HEK293 (cell line): ENCODE data around the gene PRPF8.
A peak's percentile ranks its signal among the peaks of the same experiment; 100 is the strongest.

Source experiments
- BCL11B ChIP-seq: fragments of 450-650 bp; formaldehyde crosslinking; IDR thresholded peaks from 2 replicates; pipeline ENCODE4 v1.5.1; 2016; ENCODE audit warnings: low read depth, missing biosample characterization, missing genetic modification characterization
- CTCF ChIP-seq: fragments of 450-650 bp; formaldehyde crosslinking; IDR thresholded peaks from 2 replicates; pipeline ENCODE4 v1.5.1; 2016; ENCODE audit warnings: missing biosample characterization, missing genetic modification characterization
- GLIS2 ChIP-seq: fragments of 450-650 bp; formaldehyde crosslinking; IDR thresholded peaks from 2 replicates; pipeline ENCODE4 v1.5.1; 2016; ENCODE audit warnings: missing biosample characterization, missing genetic modification characterization
- HOXA7 ChIP-seq: sonication (generic); formaldehyde crosslinking; IDR thresholded peaks from 2 replicates; pipeline ENCODE4 v1.8.1; 2022; ENCODE audit warnings: missing genetic modification reagents, borderline replicate concordance
- MYNN ChIP-seq: fragments of 450-650 bp; formaldehyde crosslinking; IDR thresholded peaks from 2 replicates; pipeline ENCODE4 v1.5.1; 2016; ENCODE audit warnings: missing biosample characterization, missing genetic modification characterization, borderline replicate concordance
- PBX3 ChIP-seq: sonication (generic); formaldehyde crosslinking; IDR thresholded peaks from 2 replicates; pipeline ENCODE4 v1.8.1; 2022; ENCODE audit warnings: mild to moderate bottlenecking, moderate library complexity, missing genetic modification reagents
- SCRT2 ChIP-seq: fragments of 450-650 bp; formaldehyde crosslinking; IDR thresholded peaks from 2 replicates; pipeline ENCODE4 v1.5.1; 2016; ENCODE audit warnings: missing biosample characterization, missing genetic modification characterization
- SP7 ChIP-seq: fragments of 450-650 bp; formaldehyde crosslinking; IDR thresholded peaks from 2 replicates; pipeline ENCODE4 v1.5.1; 2016; ENCODE audit warnings: missing biosample characterization, missing genetic modification characterization
- ZBTB10 ChIP-seq: fragments of 450-650 bp; formaldehyde crosslinking; IDR thresholded peaks from 2 replicates; pipeline ENCODE4 v1.5.1; 2016; ENCODE audit warnings: missing biosample characterization, missing genetic modification characterization
- ZBTB49 ChIP-seq: fragments of 450-650 bp; formaldehyde crosslinking; IDR thresholded peaks from 2 replicates; pipeline ENCODE4 v1.5.1; 2016; ENCODE audit warnings: missing biosample characterization, missing genetic modification characterization, low read depth
- ZNF148 ChIP-seq: fragments of 450-650 bp; formaldehyde crosslinking; IDR thresholded peaks from 2 replicates; pipeline ENCODE4 v1.5.0; 2017; ENCODE audit warnings: missing biosample characterization, missing genetic modification characterization, borderline replicate concordance
- ZNF24 ChIP-seq: fragments of 450-650 bp; formaldehyde crosslinking; IDR thresholded peaks from 2 replicates; pipeline ENCODE4 v1.5.1; 2016; ENCODE audit warnings: missing biosample characterization, missing genetic modification characterization
- ZNF26 ChIP-seq: fragments of 450-650 bp; formaldehyde crosslinking; IDR thresholded peaks from 2 replicates; pipeline ENCODE4 v1.5.1; 2016; ENCODE audit warnings: missing biosample characterization, missing genetic modification characterization
- ZNF335 ChIP-seq: fragments of 450-650 bp; formaldehyde crosslinking; conservative IDR thresholded peaks from 2 replicates; pipeline ENCODE4 v1.5.1; 2016; ENCODE audit warnings: missing biosample characterization, missing genetic modification characterization
- ZNF398 ChIP-seq: fragments of 450-650 bp; formaldehyde crosslinking; IDR thresholded peaks from 2 replicates; pipeline ENCODE4 v1.5.1; 2017; ENCODE audit warnings: missing biosample characterization, missing genetic modification characterization
- ZNF416 ChIP-seq: fragments of 450-650 bp; formaldehyde crosslinking; IDR thresholded peaks from 2 replicates; pipeline ENCODE4 v1.5.1; 2016; ENCODE audit warnings: missing biosample characterization, missing genetic modification characterization
- ZNF449 ChIP-seq: fragments of 450-650 bp; formaldehyde crosslinking; IDR thresholded peaks from 2 replicates; pipeline ENCODE4 v1.5.1; 2017; ENCODE audit warnings: missing biosample characterization, mild to moderate bottlenecking, missing genetic modification characterization, moderate library complexity
- ZNF48 ChIP-seq: fragments of 450-650 bp; formaldehyde crosslinking; IDR thresholded peaks from 2 replicates; pipeline ENCODE4 v1.5.1; 2016; ENCODE audit warnings: missing biosample characterization, missing genetic modification characterization
- ZNF776 ChIP-seq: fragments of 450-650 bp; formaldehyde crosslinking; IDR thresholded peaks from 2 replicates; pipeline ENCODE4 v1.5.0; 2017; ENCODE audit warnings: missing biosample characterization, missing genetic modification characterization, borderline replicate concordance
- ZNF791 ChIP-seq: fragments of 450-650 bp; formaldehyde crosslinking; IDR thresholded peaks from 2 replicates; pipeline ENCODE4 v1.5.1; 2016; ENCODE audit warnings: missing biosample characterization, missing genetic modification characterization
- ZNF830 ChIP-seq: fragments of 450-650 bp; IDR thresholded peaks from 2 replicates; pipeline ENCODE4 v1.5.0; 2018; ENCODE audit warnings: missing biosample characterization, missing genetic modification characterization, low read depth, mild to moderate bottlenecking, moderate library complexity
- ZSCAN5A ChIP-seq: fragments of 450-650 bp; formaldehyde crosslinking; IDR thresholded peaks from 2 replicates; pipeline ENCODE4 v1.5.1; 2016; ENCODE audit warnings: missing biosample characterization, missing genetic modification characterization

The PRPF8 gene

GRCh38 chr17:1617620-1618174 is 67.0 kb downstream of the PRPF8 start (continued):
- no peak for TF ChIP-seq ZNF148 (tag by site-specific recombination)
- TF ChIP-seq MYNN: no peak; the same call in 1 of the 2 replicates
- TF ChIP-seq ZNF335 (tag by site-specific recombination): no peak
- TF ChIP-seq ZNF830 (tag by site-specific recombination): no peak
- TF ChIP-seq HOXA7 (CRISPR knock-in tag): no peak
- TF ChIP-seq ZNF398 (tag by site-specific recombination): no peak
- TF ChIP-seq BCL11B (tag by site-specific recombination): no peak
- TF ChIP-seq ZNF776: no peak
- TF ChIP-seq ZNF24 (tag by site-specific recombination): no peak
- no peak for TF ChIP-seq ZSCAN5A (tag by site-specific recombination)
- TF ChIP-seq ZNF48: no peak
- no peak for TF ChIP-seq ZBTB10 (tag by site-specific recombination)
- TF ChIP-seq GLIS2: no peak; the same call in 1 of the 2 replicates
- TF ChIP-seq ZNF791 (tag by site-specific recombination): no peak
- TF ChIP-seq CTCF (tag by site-specific recombination): peak; percentile 30; the same call in 1 of the 2 replicates
- TF ChIP-seq ZNF449: no peak
- TF ChIP-seq ZBTB49 (tag by site-specific recombination): no peak
- TF ChIP-seq PBX3: no peak
- no peak for TF ChIP-seq SCRT2 (tag by site-specific recombination)
- peak; percentile 76 for TF ChIP-seq SP7 (tag by site-specific recombination)
- no peak for TF ChIP-seq ZNF26
- no peak for TF ChIP-seq ZNF416
